ENCODE data around the gene TMCC3.

DNA sequence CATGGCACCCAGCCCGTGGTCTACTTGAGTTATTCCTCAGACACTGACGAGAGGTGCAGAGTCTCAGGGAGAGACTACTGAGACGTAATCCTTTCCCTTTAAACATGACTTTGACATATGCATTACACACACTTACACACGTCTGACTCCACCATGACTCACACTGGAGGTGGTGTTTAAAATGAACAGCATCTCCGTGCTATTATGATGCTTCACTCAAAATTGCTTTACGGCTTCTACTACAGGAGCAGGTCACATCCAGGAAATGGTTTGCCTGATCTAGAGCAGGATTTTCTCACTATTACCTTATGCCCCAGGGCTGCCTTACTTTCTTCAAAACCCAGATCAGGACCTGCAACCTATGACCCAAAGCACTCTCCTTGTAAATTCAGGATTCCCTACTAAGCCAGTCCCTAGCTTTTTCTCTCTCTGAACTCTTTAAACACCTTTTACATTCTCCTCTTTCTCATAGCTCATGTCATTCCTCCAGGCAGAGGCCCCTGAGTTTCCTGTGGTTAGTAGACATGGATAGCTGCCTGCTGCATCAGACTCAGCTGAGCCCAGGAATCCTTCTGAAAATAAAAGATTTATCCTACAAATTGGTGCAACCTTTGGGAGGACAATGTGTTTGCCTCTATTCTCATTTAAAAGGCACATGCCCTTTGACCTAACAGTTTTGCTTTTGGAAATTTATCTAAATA lies 31.2 kb downstream of the TMCC3 start:
- TF ChIP-seq, protein P1, sequence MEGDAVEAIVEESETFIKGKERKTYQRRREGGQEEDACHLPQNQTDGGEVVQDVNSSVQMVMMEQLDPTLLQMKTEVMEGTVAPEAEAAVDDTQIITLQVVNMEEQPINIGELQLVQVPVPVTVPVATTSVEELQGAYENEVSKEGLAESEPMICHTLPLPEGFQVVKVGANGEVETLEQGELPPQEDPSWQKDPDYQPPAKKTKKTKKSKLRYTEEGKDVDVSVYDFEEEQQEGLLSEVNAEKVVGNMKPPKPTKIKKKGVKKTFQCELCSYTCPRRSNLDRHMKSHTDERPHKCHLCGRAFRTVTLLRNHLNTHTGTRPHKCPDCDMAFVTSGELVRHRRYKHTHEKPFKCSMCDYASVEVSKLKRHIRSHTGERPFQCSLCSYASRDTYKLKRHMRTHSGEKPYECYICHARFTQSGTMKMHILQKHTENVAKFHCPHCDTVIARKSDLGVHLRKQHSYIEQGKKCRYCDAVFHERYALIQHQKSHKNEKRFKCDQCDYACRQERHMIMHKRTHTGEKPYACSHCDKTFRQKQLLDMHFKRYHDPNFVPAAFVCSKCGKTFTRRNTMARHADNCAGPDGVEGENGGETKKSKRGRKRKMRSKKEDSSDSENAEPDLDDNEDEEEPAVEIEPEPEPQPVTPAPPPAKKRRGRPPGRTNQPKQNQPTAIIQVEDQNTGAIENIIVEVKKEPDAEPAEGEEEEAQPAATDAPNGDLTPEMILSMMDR (IDR thresholded peaks at IDR 0.05; ENCODE audit: low read depth, low read length, missing input control) = no peak
- TF ChIP-seq GABPA (IDR thresholded peaks at IDR 0.05 in 1 of 2, conservative IDR thresholded peaks at IDR 0.05 in 1 of 2) (no peak), TAF1 (conservative IDR thresholded peaks at IDR 0.05) (no peak), FOXA2 (IDR thresholded peaks at IDR 0.05) (no peak)
- TF ChIP-seq, protein P2, sequence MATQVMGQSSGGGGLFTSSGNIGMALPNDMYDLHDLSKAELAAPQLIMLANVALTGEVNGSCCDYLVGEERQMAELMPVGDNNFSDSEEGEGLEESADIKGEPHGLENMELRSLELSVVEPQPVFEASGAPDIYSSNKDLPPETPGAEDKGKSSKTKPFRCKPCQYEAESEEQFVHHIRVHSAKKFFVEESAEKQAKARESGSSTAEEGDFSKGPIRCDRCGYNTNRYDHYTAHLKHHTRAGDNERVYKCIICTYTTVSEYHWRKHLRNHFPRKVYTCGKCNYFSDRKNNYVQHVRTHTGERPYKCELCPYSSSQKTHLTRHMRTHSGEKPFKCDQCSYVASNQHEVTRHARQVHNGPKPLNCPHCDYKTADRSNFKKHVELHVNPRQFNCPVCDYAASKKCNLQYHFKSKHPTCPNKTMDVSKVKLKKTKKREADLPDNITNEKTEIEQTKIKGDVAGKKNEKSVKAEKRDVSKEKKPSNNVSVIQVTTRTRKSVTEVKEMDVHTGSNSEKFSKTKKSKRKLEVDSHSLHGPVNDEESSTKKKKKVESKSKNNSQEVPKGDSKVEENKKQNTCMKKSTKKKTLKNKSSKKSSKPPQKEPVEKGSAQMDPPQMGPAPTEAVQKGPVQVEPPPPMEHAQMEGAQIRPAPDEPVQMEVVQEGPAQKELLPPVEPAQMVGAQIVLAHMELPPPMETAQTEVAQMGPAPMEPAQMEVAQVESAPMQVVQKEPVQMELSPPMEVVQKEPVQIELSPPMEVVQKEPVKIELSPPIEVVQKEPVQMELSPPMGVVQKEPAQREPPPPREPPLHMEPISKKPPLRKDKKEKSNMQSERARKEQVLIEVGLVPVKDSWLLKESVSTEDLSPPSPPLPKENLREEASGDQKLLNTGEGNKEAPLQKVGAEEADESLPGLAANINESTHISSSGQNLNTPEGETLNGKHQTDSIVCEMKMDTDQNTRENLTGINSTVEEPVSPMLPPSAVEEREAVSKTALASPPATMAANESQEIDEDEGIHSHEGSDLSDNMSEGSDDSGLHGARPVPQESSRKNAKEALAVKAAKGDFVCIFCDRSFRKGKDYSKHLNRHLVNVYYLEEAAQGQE (IDR thresholded peaks at IDR 0.05) = no peak

Data from liver (tissue), 3 donors.